ENCODE results near the gene MMP1.

DNA sequence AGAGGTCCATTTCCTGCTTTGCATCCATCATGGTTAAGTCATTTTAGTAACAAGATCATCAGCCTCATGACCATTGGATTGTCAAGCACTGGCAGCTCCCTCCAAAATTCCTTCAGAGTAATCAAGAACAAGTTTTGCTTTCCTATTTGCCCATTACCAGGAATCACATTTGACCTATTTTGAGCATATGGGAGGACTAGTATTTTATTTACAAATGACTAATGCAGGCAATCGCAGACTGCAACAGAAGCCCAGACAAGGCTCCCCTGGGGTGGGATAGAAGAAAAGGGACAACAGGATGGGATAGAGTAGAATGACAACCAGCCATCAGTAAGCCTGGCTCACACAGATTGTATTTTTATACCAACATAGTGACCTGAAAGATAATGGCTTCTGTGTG lies 26.6 kb downstream of the MMP1 start:
- TF ChIP-seq, protein P1, sequence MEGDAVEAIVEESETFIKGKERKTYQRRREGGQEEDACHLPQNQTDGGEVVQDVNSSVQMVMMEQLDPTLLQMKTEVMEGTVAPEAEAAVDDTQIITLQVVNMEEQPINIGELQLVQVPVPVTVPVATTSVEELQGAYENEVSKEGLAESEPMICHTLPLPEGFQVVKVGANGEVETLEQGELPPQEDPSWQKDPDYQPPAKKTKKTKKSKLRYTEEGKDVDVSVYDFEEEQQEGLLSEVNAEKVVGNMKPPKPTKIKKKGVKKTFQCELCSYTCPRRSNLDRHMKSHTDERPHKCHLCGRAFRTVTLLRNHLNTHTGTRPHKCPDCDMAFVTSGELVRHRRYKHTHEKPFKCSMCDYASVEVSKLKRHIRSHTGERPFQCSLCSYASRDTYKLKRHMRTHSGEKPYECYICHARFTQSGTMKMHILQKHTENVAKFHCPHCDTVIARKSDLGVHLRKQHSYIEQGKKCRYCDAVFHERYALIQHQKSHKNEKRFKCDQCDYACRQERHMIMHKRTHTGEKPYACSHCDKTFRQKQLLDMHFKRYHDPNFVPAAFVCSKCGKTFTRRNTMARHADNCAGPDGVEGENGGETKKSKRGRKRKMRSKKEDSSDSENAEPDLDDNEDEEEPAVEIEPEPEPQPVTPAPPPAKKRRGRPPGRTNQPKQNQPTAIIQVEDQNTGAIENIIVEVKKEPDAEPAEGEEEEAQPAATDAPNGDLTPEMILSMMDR (conservative IDR thresholded peaks at IDR 0.05; ENCODE audit: low read length) = no peak
- no peak for TF ChIP-seq EZH2phosphoT487 (IDR thresholded peaks at IDR 0.05; ENCODE audit: borderline replicate concordance)

Measured in Loucy (cell line).